NB4 (cell line): Measurements from ENCODE around the gene TCP11L2.

Experiments
- POLR2A ChIP-seq: IDR thresholded peaks from 2 replicates; pipeline ENCODE4 v1.6.1; 2011; ENCODE audit warnings: mild to moderate bottlenecking; ENCODE audit not compliant: insufficient read length; ENCODE audit errors: extremely low read depth
- TF ChIP-seq, protein P1 (sequence below): IDR thresholded peaks from one replicate; pipeline ENCODE4 v1.5.1; 2012; ENCODE audit warnings: low read depth, low read length
- TF ChIP-seq, protein P2 (sequence below): IDR thresholded peaks from 2 replicates; pipeline ENCODE4 v1.6.1; 2011; ENCODE audit warnings: low read depth, low read length

DNA sequence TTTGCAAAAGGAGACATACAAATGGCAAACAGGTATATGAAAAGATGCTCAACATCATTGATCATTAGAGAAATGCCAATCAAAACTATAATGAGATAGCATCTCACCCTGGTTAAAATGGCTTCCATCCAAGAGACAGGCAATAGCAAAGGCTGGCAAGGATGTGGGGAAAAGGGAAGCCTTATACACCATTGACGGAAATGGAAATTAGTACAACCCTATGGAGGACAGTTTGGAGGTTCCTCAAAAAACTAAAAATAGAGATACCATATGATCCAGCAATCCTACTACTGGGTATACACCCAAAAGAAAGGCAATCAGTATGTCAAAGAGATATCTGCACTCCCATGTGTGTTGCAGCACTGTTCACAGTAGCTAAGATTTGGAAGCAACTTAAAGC is 37.4 kb upstream of the TCP11L2 start:
- TF ChIP-seq, protein P1, sequence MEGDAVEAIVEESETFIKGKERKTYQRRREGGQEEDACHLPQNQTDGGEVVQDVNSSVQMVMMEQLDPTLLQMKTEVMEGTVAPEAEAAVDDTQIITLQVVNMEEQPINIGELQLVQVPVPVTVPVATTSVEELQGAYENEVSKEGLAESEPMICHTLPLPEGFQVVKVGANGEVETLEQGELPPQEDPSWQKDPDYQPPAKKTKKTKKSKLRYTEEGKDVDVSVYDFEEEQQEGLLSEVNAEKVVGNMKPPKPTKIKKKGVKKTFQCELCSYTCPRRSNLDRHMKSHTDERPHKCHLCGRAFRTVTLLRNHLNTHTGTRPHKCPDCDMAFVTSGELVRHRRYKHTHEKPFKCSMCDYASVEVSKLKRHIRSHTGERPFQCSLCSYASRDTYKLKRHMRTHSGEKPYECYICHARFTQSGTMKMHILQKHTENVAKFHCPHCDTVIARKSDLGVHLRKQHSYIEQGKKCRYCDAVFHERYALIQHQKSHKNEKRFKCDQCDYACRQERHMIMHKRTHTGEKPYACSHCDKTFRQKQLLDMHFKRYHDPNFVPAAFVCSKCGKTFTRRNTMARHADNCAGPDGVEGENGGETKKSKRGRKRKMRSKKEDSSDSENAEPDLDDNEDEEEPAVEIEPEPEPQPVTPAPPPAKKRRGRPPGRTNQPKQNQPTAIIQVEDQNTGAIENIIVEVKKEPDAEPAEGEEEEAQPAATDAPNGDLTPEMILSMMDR = no peak
- no peak for TF ChIP-seq POLR2A
- TF ChIP-seq, protein P2, sequence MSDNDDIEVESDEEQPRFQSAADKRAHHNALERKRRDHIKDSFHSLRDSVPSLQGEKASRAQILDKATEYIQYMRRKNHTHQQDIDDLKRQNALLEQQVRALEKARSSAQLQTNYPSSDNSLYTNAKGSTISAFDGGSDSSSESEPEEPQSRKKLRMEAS = no peak
